Activated CD4-positive, alpha-beta T cell treated with anti-CD3 and anti-CD28 coated beads for 24 hours (primary cell): Measurements from ENCODE around the gene MTIF3.
"Not testable (repeated sequence)": the region's sequence is repeated elsewhere in the genome, so short reads cannot be mapped to it uniquely, and the experiment has no call there.

ENCODE experiments used
- DNase-seq, 2 donors: peaks; one replicate each; pipeline ENCODE4 v3.0.0-alpha.2; 2020; ENCODE audit warnings: low read depth in 2 of 2

The MTIF3 gene

GRCh38 chr13:27415116-27415515 lies 35.2 kb downstream of the MTIF3 start:
- no peak for DNase-seq

GRCh38 chr13:27411341-27411740 lies 39.0 kb downstream of the MTIF3 start:
- no peak for DNase-seq

DNA sequence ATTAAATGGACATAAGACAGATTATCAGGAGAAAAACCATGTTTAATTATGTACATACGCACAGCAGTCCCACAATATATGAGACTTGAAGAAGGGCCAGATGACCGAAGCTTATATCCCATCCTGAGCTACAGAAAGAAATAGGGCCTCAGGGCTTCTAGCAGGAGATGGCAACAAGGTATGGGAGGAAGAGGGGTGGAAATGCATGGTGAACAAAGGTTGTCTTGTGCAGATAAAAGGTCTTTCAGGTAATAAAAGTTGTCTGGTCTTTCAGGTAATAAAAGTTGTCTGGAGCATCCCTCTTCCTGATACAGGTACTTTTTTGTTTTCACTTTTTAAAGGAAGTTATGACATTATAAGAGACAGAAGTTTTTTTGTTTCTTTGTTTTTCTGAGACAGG lies 41.4 kb downstream of the MTIF3 start:
- no peak for DNase-seq

DNA sequence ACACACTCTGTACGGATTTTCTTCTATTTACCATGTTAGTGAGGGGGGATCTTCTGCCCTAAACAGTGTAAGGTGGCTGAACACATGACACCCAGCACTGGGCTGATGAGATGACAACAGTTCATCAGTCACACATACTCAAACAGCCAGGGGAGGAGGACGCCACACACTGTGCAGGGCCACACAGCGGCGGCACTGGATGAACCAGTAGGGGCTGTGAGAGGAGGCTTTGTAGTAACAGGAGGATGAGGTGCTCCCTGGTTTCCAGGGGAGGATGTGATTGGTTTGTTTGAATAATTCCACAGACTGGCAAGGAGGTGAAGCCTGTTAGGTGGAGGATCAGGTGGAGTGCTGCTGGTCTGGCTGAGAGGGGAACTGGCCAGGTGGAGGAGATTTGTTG lies 42.3 kb downstream of the MTIF3 start:
- no peak for DNase-seq

GRCh38 chr13:27406178-27406939 lies 44.0 kb downstream of the MTIF3 start:
- DNase-seq, result no peak

DNA sequence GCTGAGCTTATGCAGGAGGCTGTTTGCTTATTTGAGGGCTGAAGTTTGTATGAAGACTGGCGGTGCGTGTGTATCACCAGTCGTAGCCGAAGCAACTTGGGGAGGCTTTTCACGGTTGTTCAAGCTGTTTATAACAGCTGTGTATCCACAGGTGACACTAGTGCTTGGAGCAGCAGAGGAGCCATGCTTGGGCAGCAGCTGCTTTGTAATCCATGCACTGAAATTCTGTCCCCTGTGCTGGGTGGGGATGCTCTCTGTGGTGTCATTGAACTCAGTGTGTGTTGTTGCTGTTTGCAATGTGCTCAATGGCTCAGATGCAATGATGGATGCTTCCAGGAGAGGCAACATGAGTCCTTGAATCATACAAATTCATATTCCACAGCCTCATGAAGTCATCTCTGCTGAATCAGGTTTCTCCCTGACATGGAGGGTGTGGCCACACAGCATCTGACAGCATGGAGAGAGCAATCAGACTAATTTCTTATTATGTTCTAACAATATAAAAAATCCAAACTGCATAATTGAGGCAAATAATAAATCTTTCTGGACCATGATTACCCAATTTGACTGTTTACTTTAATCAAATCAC lies 44.7 kb downstream of the MTIF3 start:
- DNase-seq, result no peak

DNA sequence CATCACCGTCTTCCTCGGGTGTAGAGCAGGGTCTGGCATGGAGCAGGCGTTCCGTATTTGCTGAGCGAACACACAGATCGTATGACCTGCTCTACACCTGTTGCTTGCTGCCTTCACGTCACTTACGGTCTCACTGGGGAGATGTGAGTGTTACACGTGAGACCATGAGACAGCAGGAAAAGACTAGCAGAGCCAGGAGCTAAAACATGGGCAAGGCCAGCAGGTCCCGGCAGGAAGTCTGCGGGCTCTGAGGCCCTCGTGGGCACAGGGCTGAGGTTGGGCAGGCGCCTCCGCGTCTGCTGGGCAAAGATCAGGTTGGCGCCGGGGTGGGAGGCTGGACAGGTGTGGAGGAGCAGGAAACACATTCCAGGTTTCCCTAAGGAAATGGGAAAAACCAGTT lies 45.7 kb downstream of the MTIF3 start:
- DNase-seq, result no peak

GRCh38 chr13:27403727-27404385 lies 46.5 kb downstream of the MTIF3 start:
- no peak for DNase-seq

- no peak for DNase-seq
Observed at GRCh38 chr13:27403203-27403678, 47.1 kb downstream of the MTIF3 start.

DNA sequence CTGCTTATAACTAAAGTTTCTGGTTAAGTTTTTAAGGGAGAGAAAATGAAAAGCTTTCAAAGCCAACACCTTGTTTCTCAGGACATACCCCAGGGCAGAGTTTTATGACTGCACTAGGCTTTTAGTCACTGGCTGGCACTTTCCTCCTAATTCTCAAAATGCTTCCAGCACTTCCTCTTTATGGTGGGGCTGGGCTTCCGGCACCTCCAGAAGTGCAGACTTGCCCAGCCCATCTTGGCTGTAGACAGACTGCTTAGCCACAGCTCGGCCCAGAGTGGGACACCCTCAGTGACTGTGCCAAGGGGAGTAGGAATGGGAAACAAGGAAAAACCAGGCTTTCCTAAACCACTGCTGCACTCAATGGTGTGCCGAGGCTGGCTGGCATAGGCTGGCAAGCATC lies 49.2 kb downstream of the MTIF3 start:
- DNase-seq, result no peak

- not testable (repeated sequence) for DNase-seq
Observed at GRCh38 chr13:27400405-27400804, 50.0 kb downstream of the MTIF3 start.

- DNase-seq, result no peak
Observed at GRCh38 chr13:27398360-27398759, 52.0 kb downstream of the MTIF3 start.

DNA sequence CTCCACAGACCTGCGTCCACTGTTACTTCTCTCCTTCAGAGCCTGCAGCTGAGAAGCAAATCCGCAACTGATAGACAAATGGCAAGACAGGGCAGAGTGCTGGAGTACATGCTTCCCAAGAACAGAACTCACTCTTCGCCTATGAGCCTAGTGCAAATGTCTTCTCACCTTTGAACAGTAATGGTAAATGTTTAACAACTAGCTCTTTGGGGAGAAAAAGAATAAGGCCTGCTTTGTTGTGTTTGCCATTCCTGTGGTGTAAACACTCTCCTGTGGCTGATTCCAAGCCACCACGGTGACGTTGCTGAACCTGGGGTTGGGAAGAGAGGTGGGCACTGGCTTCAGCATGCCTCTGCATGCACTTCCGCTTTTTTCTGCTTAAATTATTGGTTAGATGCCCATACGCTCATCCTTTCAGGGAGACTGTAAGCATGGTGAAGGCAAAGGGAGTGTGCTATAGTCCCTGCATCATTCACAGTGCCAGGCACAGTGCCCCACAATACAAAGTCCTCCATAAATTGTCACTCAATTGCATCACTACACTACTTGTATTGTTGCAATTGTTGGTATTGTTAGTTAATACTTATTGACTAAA lies 54.0 kb downstream of the MTIF3 start:
- DNase-seq, result no peak

- DNase-seq, result no peak
Observed at GRCh38 chr13:27395007-27395510, 55.3 kb downstream of the MTIF3 start.

DNA sequence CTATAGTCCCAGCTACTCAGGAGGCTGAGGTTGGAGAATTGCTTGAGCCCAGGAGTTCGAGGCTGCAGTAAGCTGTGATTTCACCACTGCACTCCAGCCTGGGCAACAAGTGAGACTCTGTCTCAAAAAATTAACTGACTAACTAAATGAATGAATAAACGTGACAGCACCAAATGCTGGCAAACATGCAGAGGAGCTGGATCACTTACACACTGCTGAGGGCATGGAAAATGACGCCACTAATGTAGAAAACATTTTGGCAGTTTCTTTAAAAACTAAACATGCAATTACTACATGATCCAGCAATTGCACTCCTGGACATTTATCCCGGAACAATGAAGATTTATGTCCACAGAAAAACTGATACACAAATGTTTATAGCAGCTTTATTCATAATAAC lies 57.3 kb downstream of the MTIF3 start:
- DNase-seq, result no peak

- DNase-seq, result no peak
Observed at GRCh38 chr13:27391471-27391870, 58.9 kb downstream of the MTIF3 start.

GRCh38 chr13:27389891-27390290 lies 60.5 kb downstream of the MTIF3 start:
- no peak for DNase-seq

GRCh38 chr13:27388241-27388640 lies 62.1 kb downstream of the MTIF3 start:
- DNase-seq, result no peak
